NCI-H2171 treated with DMSO at 0.1 percent for 48 hours (cell line): Measurements from ENCODE around the gene NRDE2.
A peak's percentile ranks its signal among the peaks of the same experiment; 100 is the strongest.

Experiments used
- DNase-seq: peaks from one replicate; lab custom pipeline; 2025; lab: John Stamatoyannopoulos, UW

The NRDE2 gene

DNA sequence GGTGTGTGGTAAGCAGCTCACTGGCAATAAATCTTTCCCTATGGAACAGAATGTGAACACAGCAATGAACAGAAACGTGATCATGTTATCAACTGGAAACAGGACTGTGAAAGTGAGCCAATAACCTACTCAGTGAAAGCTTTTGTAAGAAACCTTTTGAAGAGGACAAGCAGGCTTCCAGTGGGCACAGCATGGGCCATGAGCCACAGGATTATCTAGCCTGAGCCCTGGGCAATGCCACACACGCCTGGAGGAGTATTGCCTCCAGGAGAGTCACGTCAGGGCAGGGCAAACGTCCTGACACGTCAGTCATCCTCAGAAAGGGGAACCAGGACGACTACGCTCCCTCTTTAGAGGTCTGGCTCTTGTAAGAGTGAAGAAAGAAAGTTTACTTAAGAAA lies 32.3 kb downstream of the NRDE2 start:
- no peak for DNase-seq

DNA sequence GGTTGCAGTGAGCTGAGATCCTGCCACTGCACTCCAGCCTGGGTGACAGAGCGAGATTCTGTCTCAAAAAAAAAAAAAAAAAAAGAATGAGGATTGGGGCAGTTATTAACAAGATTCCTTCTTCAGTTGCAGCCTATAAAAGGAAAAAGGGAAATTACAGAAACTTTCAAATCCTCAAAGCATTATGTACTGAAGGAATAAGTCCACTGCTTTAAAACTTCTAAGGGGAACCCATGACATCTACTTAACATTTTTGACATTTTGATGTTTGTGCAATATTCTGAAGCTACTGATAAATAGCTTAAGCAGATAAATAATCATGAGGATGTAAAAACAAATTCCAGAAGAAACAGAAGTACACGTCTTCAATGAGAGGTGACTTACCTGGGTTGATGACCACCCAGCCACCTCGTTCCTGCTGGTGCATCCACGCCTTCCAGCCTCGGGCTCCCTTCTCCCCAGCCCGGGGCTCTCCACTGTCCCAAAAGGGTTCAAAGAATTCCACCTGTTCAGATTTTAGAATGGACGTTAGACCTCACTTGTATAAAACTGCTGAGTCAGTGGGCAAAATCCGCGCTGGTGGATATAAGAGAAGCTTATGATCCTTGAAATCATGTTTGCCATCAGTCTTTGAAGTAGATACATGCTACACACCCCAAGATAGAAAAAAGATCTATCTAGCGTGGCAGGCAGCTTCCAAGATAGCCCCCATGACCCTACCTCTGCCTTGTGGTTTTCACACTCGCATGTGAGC lies 33.7 kb downstream of the NRDE2 start:
- DNase-seq = no peak

- DNase-seq = no peak
Observed at GRCh38 chr14:90296641-90297040, 35.1 kb downstream of the NRDE2 start.

GRCh38 chr14:90295870-90296516 lies 35.7 kb downstream of the NRDE2 start:
- no peak for DNase-seq

DNA sequence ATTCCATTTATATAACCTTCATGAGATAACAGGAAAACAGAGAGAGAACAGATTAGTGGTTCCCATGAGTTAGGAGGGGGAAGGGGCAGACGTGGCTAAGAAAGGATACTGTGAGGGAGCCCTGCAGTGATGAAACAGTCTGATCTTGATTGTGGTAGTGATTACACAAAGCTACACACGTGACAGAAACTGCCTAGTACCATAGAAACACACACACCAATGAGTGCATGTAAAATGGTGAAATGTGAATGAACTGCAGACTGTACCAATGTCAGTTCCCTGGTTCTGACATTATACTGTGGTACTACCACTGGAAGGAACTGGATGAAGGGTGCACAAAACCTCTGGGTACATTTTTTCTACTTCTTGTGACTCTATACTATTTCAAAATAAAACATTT lies 36.9 kb downstream of the NRDE2 start:
- no peak for DNase-seq

DNA sequence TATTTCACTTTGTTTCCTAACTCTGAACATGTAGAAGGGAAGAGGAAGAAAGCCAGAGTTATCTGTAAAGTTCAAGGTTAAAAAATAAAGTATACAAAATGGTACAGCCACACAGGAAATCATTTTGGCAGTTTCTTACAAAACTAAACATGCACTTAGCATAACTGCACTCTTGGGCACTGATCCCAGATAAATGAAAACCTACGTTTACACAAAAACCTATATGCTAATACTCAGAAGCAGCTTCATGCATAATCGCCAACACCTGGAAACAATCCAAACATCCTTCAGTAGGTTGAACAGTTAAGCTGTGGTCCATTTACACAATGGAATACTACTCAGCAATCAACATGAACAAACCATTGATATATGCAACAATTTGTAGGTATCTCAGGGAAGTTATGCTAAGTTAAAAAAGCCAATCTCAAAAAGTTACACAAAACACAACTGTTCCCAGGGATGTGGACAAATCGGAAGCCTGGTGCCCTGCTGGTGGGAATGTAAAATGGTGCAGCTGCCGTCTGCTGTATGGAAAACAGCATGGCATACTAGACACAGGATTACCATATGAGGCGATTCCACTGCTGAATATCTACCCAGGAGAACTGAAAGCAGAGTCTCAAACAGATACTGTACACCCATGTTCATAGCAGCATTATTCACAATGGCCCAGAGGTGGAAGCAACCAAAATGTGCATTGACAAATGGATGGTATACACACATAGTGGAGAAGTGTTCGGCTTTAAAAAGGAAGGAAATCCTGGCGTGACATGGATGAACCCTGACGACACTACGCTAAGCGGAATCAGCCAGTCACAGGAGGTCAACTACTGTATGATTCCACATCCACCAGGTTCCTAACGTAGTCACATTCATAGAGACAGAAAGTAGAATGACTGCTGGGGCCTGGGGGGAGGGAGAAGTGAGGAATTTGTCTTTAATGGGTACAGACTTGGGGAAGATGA lies 37.7 kb downstream of the NRDE2 start:
- DNase-seq = no peak

- no peak for DNase-seq
Observed at GRCh38 chr14:90291699-90292098, 40.0 kb downstream of the NRDE2 start.

GRCh38 chr14:90290337-90291011 lies 41.3 kb downstream of the NRDE2 start:
- DNase-seq = no peak

DNA sequence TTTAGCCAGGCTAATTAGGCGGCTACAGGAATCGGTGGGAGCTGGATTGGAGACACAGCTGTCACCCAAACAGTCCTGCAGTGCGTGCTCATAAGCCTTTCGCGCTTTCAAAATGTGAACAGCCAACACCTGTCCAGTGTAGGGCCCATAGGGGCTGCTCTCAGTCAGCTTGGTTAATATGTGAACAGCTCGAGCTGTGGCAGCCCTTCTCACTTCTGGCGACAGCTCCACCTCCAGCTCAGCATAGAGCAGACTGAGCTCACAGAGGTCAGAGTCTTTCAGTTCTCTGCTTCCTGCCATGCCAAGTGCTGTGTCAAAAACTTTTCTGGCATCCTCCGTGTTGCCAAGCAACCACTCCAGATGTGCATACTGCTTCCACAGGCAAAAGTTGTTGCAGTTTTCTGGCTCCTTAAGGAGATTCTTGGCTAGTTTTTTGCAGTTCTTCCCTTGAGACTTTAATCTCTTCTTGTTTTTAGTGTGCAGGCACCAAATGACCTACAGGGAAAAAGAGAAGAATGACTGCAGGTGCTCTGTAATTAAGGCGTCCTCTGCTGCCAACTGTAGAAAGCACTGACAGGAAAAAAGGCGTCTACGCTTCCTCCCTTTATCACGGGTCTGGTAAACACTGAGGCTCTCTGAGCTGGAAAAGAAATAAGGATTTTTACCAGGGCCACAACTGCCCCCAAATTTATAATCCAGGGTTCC lies 42.9 kb downstream of the NRDE2 start:
- DNase-seq = peak; percentile 93

DNA sequence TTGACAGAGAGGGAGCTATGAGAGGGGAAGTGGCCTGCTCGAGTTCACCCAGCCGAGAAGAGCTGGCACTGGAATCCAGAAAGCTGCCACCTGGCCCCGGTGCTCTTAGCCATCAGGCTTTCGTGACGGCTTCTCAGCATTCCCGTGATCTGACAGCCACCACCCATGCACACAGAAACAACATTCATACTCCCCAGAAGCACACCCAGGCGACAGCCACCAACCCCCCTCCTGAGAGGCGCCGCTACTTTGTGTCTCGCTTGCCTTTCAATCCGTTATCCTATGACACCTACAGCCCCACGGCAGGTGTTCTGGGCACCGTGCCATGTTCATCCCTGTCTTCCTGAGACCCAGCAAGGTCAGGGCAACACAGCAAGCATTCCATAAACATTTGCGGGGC lies 44.0 kb downstream of the NRDE2 start:
- DNase-seq = peak; percentile 82

GRCh38 chr14:90281756-90282155 lies 50.0 kb downstream of the NRDE2 start:
- DNase-seq = no peak

DNA sequence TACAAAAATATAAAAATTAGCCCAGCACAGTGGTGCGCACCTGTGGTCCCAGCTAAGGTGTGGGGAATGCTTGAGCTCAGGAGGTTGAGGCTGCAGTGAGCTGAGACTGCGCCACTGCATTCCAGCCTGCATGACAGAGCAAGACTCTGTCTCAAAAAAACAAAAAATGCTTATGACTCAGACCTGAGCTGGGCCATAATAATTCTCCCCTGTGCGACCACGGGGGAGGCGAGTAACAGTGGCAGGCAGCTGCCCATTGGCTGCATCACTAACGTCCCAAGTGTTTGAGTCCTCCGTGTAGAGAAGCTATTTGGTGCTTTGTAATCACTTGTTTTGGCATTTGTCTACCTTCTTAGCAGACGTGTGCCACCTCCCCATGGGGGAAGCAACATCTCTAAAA lies 50.5 kb downstream of the NRDE2 start:
- DNase-seq = no peak

GRCh38 chr14:90280096-90280495 lies 51.6 kb downstream of the NRDE2 start:
- DNase-seq = no peak

DNA sequence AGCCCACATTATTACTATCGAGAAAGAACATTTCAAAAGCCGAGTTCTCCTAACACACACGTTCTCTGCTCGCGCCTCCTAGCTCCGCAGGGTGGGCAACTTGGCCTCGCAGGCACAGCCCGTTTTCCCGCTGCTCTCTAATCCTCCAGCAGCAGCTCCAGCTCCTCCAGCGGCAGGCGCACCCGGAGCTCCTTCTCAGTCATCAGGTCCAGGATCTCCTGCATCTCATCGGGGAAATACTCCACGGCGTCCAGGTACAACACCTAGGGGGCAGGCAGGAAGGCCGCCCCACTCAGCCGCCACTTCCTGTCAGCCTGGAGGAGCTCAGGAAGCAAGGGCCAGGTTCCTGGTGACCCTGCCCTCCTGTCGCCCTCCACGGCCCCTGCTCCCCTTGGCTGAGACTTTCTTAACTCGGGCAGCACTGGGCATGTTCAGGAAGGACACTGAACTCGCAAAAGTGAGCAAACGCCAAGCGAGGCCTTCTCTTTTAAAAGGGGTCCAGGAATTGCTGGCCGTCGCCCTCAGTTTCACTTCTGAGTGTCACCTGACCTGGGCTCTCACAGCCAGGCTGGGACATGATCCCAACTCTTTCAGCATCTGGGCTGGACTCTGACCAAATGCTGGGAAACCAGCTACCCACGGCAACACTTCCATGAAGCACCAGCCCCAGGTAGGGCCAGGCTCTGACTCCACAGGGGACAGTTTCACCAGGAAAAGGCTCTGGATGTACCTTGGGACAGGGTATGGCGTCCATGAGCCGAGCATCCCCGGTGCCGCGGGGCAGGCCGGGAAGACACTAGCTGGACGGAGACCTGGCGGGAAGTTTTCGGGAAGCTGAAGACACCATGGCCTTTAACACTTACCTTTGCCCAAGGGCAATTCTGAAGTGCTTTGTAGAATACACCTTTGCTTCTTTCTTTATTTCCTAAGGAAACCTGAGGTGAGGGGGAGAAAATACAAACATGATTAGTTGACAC lies 53.3 kb downstream of the NRDE2 start:
- DNase-seq = no peak

DNA sequence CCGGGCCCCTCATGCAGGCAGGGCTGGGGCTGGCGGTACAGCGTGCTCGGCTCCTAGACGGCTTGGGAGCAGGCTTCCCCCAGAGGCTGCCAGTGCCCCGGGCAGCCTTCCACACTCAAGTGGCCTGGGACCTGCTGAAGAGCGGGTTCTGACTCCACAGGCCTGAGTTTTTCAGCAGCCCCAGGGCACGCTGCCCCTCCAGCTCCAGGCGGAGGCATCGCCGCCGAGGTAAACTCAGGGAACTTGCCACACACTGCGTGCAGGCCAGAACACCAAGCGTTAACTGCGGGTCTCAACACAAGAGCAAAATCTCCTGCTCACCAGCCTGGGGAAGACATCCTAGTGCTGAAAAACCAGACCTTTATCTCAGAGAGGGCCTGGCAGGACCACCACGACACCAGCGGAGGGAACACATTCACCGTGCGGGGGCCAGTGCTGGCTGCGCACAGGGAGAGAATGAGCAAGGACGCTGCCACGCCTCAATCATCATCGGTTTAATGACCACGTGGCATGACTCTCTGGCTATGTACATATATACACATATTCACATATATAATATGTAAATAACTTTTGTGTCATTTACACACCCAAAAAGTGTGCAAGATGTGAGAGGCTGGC lies 54.1 kb downstream of the NRDE2 start:
- no peak for DNase-seq

- DNase-seq = peak; percentile 33
Observed at GRCh38 chr14:90276646-90277367, 54.9 kb downstream of the NRDE2 start.

- no peak for DNase-seq
Observed at GRCh38 chr14:90275820-90276219, 55.9 kb downstream of the NRDE2 start.

- DNase-seq = no peak
Observed at GRCh38 chr14:90275458-90275814, 56.3 kb downstream of the NRDE2 start.

GRCh38 chr14:90274808-90275457 lies 56.8 kb downstream of the NRDE2 start:
- DNase-seq = no peak
